ENCODE measurements around the gene ZNF474. TPM values are rescaled to one million over a fixed set of nuclear protein-coding genes. Genes with fewer than 3 reads are reported as not detected.

The ZNF474 gene
- total and polyA plus RNA-seq, 2 of the 4 experiments (the other 2 are of a cell fraction), result 0.24 to 0.54 TPM

- H2AK9ac ChIP-seq (replicated peaks; ENCODE audit: low read depth, low read length, poor library complexity), result peak overlapping the region; percentile 5
- H3K9me1 ChIP-seq (ENCODE audit: insufficient read depth, low read length), result peaks cover 19% of the 10 kb centered on the region
- peak overlapping the region; percentile 85; the same call in 2 of the 3 replicates for H2BK15ac ChIP-seq (ENCODE audit: low read depth, low read length)
- H2BK20ac ChIP-seq (ENCODE audit: low read depth, low read length), result peak overlapping the region; percentile 72
- BruUV-seq (replicated peaks), result no TSS peak
- H3K23ac ChIP-seq (ENCODE audit: low read depth, low read length), result peak overlapping the region; percentile 96
- H3K4ac ChIP-seq (ENCODE audit: low read depth, low read length), result peak overlapping the region; percentile 88
- H3K18ac ChIP-seq (ENCODE audit: low read depth, low read length), result peak overlapping the region; percentile 91; the same call in 1 of the 2 replicates
- dilution Hi-C loops (cut with HindIII; ENCODE audit: low sequenced_read_pairs, unreplicated experiment), result no loop called here
- peak; percentile 89 for DNase-seq
- peak overlapping the region; percentile 87 for H4K5ac ChIP-seq (ENCODE audit: low read depth, low read length)
- peak overlapping the region; percentile 74 to 83 for H4K8ac ChIP-seq (ENCODE audit: low read depth in 2 of 2, low read length in 2 of 2)
- peak overlapping the region; percentile 94 for H4K91ac ChIP-seq (ENCODE audit: insufficient read depth, low read depth, low read length)
- no peaks in the 10 kb centered on the region for H3K27me3 ChIP-seq (ENCODE audit: control insufficient read depth, insufficient read depth, low read length)
- H4K20me1 ChIP-seq (ENCODE audit: insufficient read depth, low read length), result no peaks in the 10 kb centered on the region
- H3K14ac ChIP-seq (replicated peaks; ENCODE audit: low read depth, low read length), result peak overlapping the region; percentile 85
- H3K27ac ChIP-seq (ENCODE audit: insufficient read depth, low read length), result peak overlapping the region; percentile 78
- H2BK5ac ChIP-seq (ENCODE audit: low read depth, low read length, poor library complexity, severe bottlenecking), result peak overlapping the region; percentile 98
- in situ Hi-C loops (cut with MboI; ENCODE audit: low sequenced_read_pairs), result loop anchor here (5.0 to 10.0 kb wide), 2 partner anchors 63 to 190 kb away; partner anchors contain the start of gene SRFBP1
- peaks cover 10 to 21% of the 10 kb centered on the region in 2 experiments; a peak in 3 of 4 replicates for H3K79me1 ChIP-seq (ENCODE audit: low read depth in 1 of 2, low read length in 2 of 2)
- H3K4me2 ChIP-seq (ENCODE audit: low read depth, low read length), result peak overlapping the region; percentile 60; the same call in 1 of the 2 replicates
- CTCF ChIA-PET, result interaction anchor here (1.0 to 2.9 kb wide), 9 partner anchors 9 to 193 kb away, joined by 3 to 13 read pairs (median 5); partner anchors contain the start of gene SRFBP1
- H2AK5ac ChIP-seq (ENCODE audit: low read depth, low read length), result peak overlapping the region; percentile 88
- H2BK120ac ChIP-seq (ENCODE audit: low read depth, low read length), result peak overlapping the region; percentile 94
- H3K4me3 ChIP-seq (ENCODE audit: insufficient read depth, low read depth, low read length), result no peak overlapping the region
- H3K4me1 ChIP-seq (ENCODE audit: control insufficient read depth, insufficient read depth, low read length), result peaks cover 34% of the 10 kb centered on the region
- WGBS, 2 experiments (ENCODE audit: extremely low coverage in 2 of 2, insufficient read length in 1 of 2), result no CpG with 5 or more reads among the region's 7 CpGs
- intact Hi-C loops (cut with micrococcal nuclease), result no loop called here
- peak overlapping the region; percentile 74 for H3K56ac ChIP-seq (ENCODE audit: extremely low read depth, insufficient read depth, low read length)
- H2AFZ ChIP-seq (replicated peaks; ENCODE audit: low read length, poor library complexity), result peak overlapping the region; percentile 63
- POLR2A ChIA-PET (ENCODE audit: unreplicated experiment), result interaction anchor here (0.6 kb wide), 1 partner anchor 690 kb away, joined by 3 read pairs; the partner anchor contains the start of gene SNX24
- TF ChIP-seq MXI1 (IDR thresholded peaks at IDR 0.05; ENCODE audit: borderline replicate concordance, low read depth, low read length), result no peak
- TF ChIP-seq FOS (IDR thresholded peaks at IDR 0.05; ENCODE audit: low read depth, low read length), result peak; percentile 66
- TF ChIP-seq MAZ (IDR thresholded peaks at IDR 0.05; ENCODE audit: borderline replicate concordance, low read depth, low read length), result peak; percentile 45; the same call in 1 of the 2 replicates
- TF ChIP-seq MAFK (IDR thresholded peaks at IDR 0.05; ENCODE audit: low read depth, low read length), result peak; percentile 8; the same call in 1 of the 2 replicates
- no peak for TF ChIP-seq USF2 (IDR thresholded peaks at IDR 0.05; ENCODE audit: low read depth, low read length)
- no peak for TF ChIP-seq RCOR1 (IDR thresholded peaks at IDR 0.05; ENCODE audit: insufficient replicate concordance, low read length)
- no peak for TF ChIP-seq ELK1 (IDR thresholded peaks at IDR 0.05; ENCODE audit: borderline replicate concordance, low read depth, low read length)
- 0 out of 2 replicates have a peak, but pooled peaks have one; percentile 8 for TF ChIP-seq CTCF (conservative IDR thresholded peaks at IDR 0.05; ENCODE audit: low read depth, low read length)
- H3K9ac ChIP-seq (ENCODE audit: low read depth, low read length), result peak overlapping the region; percentile 74; the same call in 1 of the 2 replicates
- H3K36me3 ChIP-seq (ENCODE audit: control insufficient read depth, insufficient read depth, low read length), result no peaks in the 10 kb centered on the region
- no peaks in the 10 kb centered on the region for H3K9me3 ChIP-seq (ENCODE audit: control insufficient read depth, insufficient read depth, low read length)
- peak; percentile 56 for ATAC-seq (ENCODE audit: low read depth)
These were observed 25.6 kb downstream of the ZNF474 start for GRCh38 chr5:122154910-122155309.
